Measurements from ENCODE around the gene COTL1.

Gene COTL1

GRCh38 chr16:84544031-84544773 lies 73.7 kb downstream of the COTL1 start:
- H3K4me3 ChIP-seq (ENCODE audit: low read length) = no peak overlapping the region
- TF ChIP-seq CTCF (conservative IDR thresholded peaks at IDR 0.05; ENCODE audit: low read length) = no peak
- DNase-seq (ENCODE audit: low read depth) = no peak

- no peak for DNase-seq (ENCODE audit: low read depth)
- no peak overlapping the region for H3K4me3 ChIP-seq (ENCODE audit: low read length)
- no peak for TF ChIP-seq CTCF (conservative IDR thresholded peaks at IDR 0.05; ENCODE audit: low read length)
Observed at GRCh38 chr16:84543253-84543652, 74.6 kb downstream of the COTL1 start.

GRCh38 chr16:84541999-84542817 lies 75.7 kb downstream of the COTL1 start:
- TF ChIP-seq CTCF (conservative IDR thresholded peaks at IDR 0.05; ENCODE audit: low read length) = no peak

GRCh38 chr16:84540194-84540593 lies 77.7 kb downstream of the COTL1 start:
- H3K4me3 ChIP-seq (ENCODE audit: low read length) = no peak overlapping the region
- TF ChIP-seq CTCF (conservative IDR thresholded peaks at IDR 0.05; ENCODE audit: low read length) = no peak
- DNase-seq (ENCODE audit: low read depth) = no peak

More at GRCh38 chr16:84541999-84542817, 75.7 kb downstream of the COTL1 start:
- no peak overlapping the region for H3K4me3 ChIP-seq (ENCODE audit: low read length)
- DNase-seq (ENCODE audit: low read depth) = no peak

GRCh38 chr16:84538222-84538840 lies 79.5 kb downstream of the COTL1 start:
- no peak for DNase-seq (ENCODE audit: low read depth)
- no peak for TF ChIP-seq CTCF (conservative IDR thresholded peaks at IDR 0.05; ENCODE audit: low read length)
- no peak overlapping the region for H3K4me3 ChIP-seq (ENCODE audit: low read length)

GRCh38 chr16:84537491-84538151 lies 80.3 kb downstream of the COTL1 start:
- no peak overlapping the region for H3K4me3 ChIP-seq (ENCODE audit: low read length)
- TF ChIP-seq CTCF (conservative IDR thresholded peaks at IDR 0.05; ENCODE audit: low read length) = no peak
- no peak for DNase-seq (ENCODE audit: low read depth)

Measured in AG10803 (cell line).